Smooth muscle cell (in vitro differentiated cells): ENCODE measurements around the gene ACTG1. TPM values are rescaled to one million over a fixed set of nuclear protein-coding genes. Genes with fewer than 3 reads are reported as not detected.
A peak's percentile ranks its signal among the peaks of the same experiment; 100 is the strongest.

ENCODE experiments used
- DNase-seq: peaks from one replicate; lab custom pipeline; 2025; ENCODE audit not compliant: unreplicated experiment; lab: John Stamatoyannopoulos, UW
- H2AFZ ChIP-seq: fragments of 200-600 bp; sonication (generic); 2 replicates; pipeline ENCODE4 v1.6.0; 2016; ENCODE audit warnings: antibody characterized with exemption, low read depth, mild to moderate bottlenecking
- H3F3A ChIP-seq: fragments of 200-600 bp; sonication (generic); 2 replicates; pipeline ENCODE4 v1.6.0; 2017; ENCODE audit warnings: antibody characterized with exemption, low read depth
- H3K27ac ChIP-seq: fragments of 200-600 bp; sonication (generic); 2 replicates; pipeline ENCODE4 v1.5.1; 2016; ENCODE audit warnings: low read depth, mild to moderate bottlenecking
- H3K27me3 ChIP-seq: fragments of 200-600 bp; sonication (generic); 2 replicates; pipeline ENCODE4 v1.6.1; 2016; ENCODE audit warnings: low read depth, mild to moderate bottlenecking
- H3K36me3 ChIP-seq: fragments of 200-600 bp; sonication (generic); 2 replicates; pipeline ENCODE4 v1.5.1; 2016; ENCODE audit warnings: low read depth
- H3K4me1 ChIP-seq: fragments of 200-600 bp; sonication (generic); 2 replicates; pipeline ENCODE4 v1.5.1; 2016; ENCODE audit warnings: low read depth
- H3K4me2 ChIP-seq: fragments of 200-600 bp; sonication (generic); 2 replicates; pipeline ENCODE4 v1.6.0; 2016; ENCODE audit warnings: mild to moderate bottlenecking
- H3K4me3 ChIP-seq: fragments of 200-600 bp; sonication (generic); 2 replicates; pipeline ENCODE4 v1.5.1; 2016; ENCODE audit warnings: mild to moderate bottlenecking
- H3K79me2 ChIP-seq: fragments of 200-600 bp; sonication (generic); 2 replicates; pipeline ENCODE4 v1.6.0; 2016; ENCODE audit warnings: low read depth, mild to moderate bottlenecking
- H3K9ac ChIP-seq: fragments of 200-600 bp; sonication (generic); 2 replicates; pipeline ENCODE4 v1.6.0; 2016; ENCODE audit warnings: low read depth
- H3K9me3 ChIP-seq: fragments of 200-600 bp; sonication (generic); replicated peaks from 2 replicates; pipeline ENCODE4 v1.5.1; 2016; ENCODE audit warnings: low read depth
- H4K20me1 ChIP-seq: fragments of 200-600 bp; sonication (generic); 2 replicates; pipeline ENCODE4 v1.6.0; 2016; ENCODE audit warnings: low read depth
- WGBS: methylation state at CpG from one replicate; pipeline ENCODE4 v1.1.7; 2016; ENCODE audit warnings: low lambda C conversion rate; 5-methylcytosine and 5-hydroxymethylcytosine counted together
- polyA plus RNA-seq: library from polyadenylated mRNA; unstranded; fragments of >200 nt; fragmentation: Nextera tagmentation; extraction: Ambion mirVana; gene quantifications from 2 replicates; pipeline ENCODE4 v1.2.1, GENCODE V29; 2016
- total RNA-seq: library from RNA; depleted of rRNA; stranded (reverse); fragments of >200 nt; gene quantifications from 2 replicates; pipeline ENCODE4 v1.2.3, GENCODE V29; 2014
- TF ChIP-seq, protein P1 (sequence below): fragments of 200-600 bp; sonication (generic); IDR thresholded peaks from 2 replicates; pipeline ENCODE4 v1.5.1; 2017; ENCODE audit warnings: borderline replicate concordance, mild to moderate bottlenecking, antibody characterized with exemption; ENCODE audit not compliant: insufficient read depth, poor library complexity, severe bottlenecking

The ACTG1 gene
- total and polyA plus RNA-seq, 2 experiments from 2014 or later = 5,332 to 6,793 TPM

DNA sequence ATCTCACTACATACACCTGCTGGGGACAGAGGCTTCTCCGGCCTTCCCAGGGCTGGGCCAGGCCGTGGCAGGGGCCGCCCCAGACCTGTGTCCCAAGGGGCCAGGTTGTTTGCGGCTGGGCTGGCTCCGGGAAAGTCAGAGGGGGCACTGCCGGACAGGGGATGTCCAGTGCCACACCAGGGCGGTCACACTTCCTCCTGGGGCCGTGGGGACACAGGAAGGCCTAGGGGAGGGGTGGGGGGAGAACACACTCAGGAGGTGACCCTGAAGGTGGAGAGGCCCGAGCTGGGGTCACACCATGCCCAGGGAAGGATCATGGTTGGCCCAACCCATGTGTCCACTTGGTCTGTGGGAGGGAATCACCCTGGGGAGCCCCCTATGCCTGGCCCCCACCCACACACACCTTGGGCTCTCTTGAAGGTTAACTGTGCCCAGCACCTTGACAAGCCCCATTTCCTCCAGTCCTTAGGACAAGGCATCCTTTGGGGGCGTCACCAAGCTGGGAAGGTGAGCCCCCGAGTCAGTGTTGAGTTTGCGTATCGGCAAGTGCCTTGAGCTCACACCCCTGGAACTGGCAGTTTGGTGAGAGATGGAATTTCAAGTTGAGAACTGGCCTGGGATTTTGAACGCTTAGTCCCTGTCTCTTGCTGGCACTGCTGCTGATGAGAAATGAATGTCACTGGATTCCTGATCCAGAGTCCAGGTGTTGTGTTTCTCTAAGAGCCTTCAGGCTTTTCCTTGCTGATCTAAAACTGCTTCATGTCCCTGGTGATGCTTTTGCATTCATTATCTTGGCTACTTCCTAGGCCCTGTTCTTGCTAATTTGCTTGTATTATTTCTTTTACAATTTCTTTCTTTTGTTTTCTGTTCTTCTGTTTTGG is 7.7 kb upstream of the ACTG1 start:
- Histone ChIP-seq H3K4me1 (peaks cover 39% of the 10 kb centered on the region), H3K27me3 (no peaks in the 10 kb centered on the region), H3F3A (peaks cover 12% of the 10 kb centered on the region), H3K4me3 (no peak overlapping the region), H3K4me2 (peak overlapping the region; percentile 99), H3K9me3 (no peaks in the 10 kb centered on the region), H3K9ac (peak overlapping the region; percentile 37), H4K20me1 (peaks cover 65% of the 10 kb centered on the region), H3K36me3 (no peaks in the 10 kb centered on the region), H2AFZ (no peak overlapping the region), H3K27ac (no peak overlapping the region), H3K79me2 (peaks cover 28% of the 10 kb centered on the region)
- DNase-seq = no peak
- 76% methylated on average over 12 of the region's 14 CpGs for WGBS
- TF ChIP-seq, protein P1, sequence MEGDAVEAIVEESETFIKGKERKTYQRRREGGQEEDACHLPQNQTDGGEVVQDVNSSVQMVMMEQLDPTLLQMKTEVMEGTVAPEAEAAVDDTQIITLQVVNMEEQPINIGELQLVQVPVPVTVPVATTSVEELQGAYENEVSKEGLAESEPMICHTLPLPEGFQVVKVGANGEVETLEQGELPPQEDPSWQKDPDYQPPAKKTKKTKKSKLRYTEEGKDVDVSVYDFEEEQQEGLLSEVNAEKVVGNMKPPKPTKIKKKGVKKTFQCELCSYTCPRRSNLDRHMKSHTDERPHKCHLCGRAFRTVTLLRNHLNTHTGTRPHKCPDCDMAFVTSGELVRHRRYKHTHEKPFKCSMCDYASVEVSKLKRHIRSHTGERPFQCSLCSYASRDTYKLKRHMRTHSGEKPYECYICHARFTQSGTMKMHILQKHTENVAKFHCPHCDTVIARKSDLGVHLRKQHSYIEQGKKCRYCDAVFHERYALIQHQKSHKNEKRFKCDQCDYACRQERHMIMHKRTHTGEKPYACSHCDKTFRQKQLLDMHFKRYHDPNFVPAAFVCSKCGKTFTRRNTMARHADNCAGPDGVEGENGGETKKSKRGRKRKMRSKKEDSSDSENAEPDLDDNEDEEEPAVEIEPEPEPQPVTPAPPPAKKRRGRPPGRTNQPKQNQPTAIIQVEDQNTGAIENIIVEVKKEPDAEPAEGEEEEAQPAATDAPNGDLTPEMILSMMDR = no peak

DNA sequence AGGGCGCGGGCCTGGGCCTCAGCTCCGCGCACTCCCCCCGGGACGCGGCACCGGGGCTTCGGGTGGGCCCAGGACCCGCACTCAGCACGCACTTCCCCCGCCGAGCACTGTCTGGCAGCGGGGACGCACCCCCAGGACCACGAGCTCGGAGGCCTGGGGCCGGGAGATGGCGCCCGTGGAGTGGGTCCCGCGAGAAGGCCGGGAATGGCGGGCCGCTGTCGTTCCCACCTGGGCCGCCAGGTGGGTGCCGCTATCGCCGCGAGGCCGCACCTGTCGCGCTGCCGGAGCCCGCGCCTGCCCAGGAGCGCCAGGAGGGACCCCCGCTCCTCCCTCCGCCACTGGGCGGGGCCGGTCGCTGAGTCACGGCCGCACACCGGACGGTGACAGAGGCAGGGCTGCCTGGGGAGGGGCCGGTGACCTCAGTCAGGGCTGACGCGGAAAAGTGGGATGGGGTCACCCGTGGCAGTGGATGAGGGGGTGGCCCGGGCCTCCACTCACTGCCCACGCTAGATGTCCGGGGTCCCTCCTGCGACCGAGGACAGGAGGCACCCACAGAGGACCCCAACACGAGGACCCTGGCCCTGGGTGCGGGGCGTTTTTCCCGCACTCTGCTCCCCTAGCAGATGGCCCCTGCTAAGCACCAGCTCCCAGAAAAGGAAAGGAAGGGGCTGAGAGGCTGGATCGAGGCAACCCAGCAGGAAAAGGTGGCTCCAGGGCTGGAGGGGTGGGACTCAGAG is 6.9 kb upstream of the ACTG1 start:
- H4K20me1 ChIP-seq = peaks cover 65% of the 10 kb centered on the region
- H3K4me3 ChIP-seq = peak overlapping the region; percentile 54
- peaks cover 30% of the 10 kb centered on the region for H3K79me2 ChIP-seq
- H3K36me3 ChIP-seq = no peaks in the 10 kb centered on the region
- H3K27me3 ChIP-seq = no peaks in the 10 kb centered on the region
- H3F3A ChIP-seq = peaks cover 14% of the 10 kb centered on the region
- peak overlapping the region; percentile 40 for H3K27ac ChIP-seq
- no peak overlapping the region for H2AFZ ChIP-seq
- 5% methylated on average over 56 of the region's 61 CpGs for WGBS
- no peaks in the 10 kb centered on the region for H3K9me3 ChIP-seq
- peak overlapping the region; percentile 37 for H3K9ac ChIP-seq
- DNase-seq = no peak
- peaks cover 41% of the 10 kb centered on the region for H3K4me1 ChIP-seq
- H3K4me2 ChIP-seq = peak overlapping the region; percentile 99
- TF ChIP-seq, protein P1 = peak; percentile 39

DNA sequence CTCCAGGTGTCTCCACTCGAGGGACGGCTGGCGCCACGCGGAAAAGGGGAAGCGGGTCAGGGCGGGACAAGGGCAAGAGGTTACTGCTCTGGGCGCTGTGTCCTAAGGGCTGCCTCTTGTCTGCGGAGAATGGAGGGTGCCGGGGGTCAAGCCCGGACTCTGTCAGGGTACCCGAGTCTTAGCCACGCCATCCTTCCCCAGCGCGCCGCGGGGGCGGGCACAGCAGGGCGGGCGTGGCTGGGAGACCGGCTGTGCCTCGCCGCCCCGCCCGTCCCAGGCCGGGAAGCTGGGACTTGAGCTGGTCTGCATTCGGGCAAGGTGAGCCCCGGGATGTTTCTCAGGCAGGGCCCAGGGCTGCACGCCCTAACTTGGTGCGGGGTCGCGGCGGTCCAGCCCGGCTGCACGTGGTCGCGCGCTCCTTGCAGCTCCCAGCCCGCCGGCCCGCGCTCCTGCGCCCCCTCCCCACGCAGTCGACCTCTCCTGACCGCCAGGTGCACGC is 6.2 kb upstream of the ACTG1 start:
- Histone ChIP-seq H2AFZ (no peak overlapping the region), H4K20me1 (peaks cover 65% of the 10 kb centered on the region), H3K27me3 (no peaks in the 10 kb centered on the region), H3F3A (peaks cover 20% of the 10 kb centered on the region), H3K9ac (no peak overlapping the region), H3K36me3 (no peaks in the 10 kb centered on the region), H3K79me2 (peaks cover 30% of the 10 kb centered on the region), H3K4me1 (peaks cover 41% of the 10 kb centered on the region), H3K9me3 (no peaks in the 10 kb centered on the region), H3K4me2 (peak overlapping the region; percentile 99), H3K4me3 (peak overlapping the region; percentile 54), H3K27ac (no peak overlapping the region)
- TF ChIP-seq, protein P1 = no peak
- DNase-seq = no peak
- WGBS = 6% methylated on average over 25 of the region's 47 CpGs
